HCT116 (cell line): ENCODE measurements around the gene PAX6.

ENCODE experiments used
- CEBPB ChIP-seq: IDR thresholded peaks from 2 replicates; pipeline ENCODE4 v1.6.1; 2012; ENCODE audit warnings: low read depth
- EZH2 ChIP-seq: fragments of 200-600 bp; sonication (generic); IDR thresholded peaks from 2 replicates; pipeline ENCODE4 v1.6.1; 2017; ENCODE audit warnings: antibody characterized with exemption, mixed run types
- POLR2A ChIP-seq: IDR thresholded peaks from 2 replicates; pipeline ENCODE4 v1.7.0; 2011; ENCODE audit warnings: borderline replicate concordance; ENCODE audit not compliant: insufficient read depth, insufficient read length; ENCODE audit errors: extremely low read depth
- RAD21 ChIP-seq: IDR thresholded peaks from 2 replicates; pipeline ENCODE4 v1.6.1; 2012; ENCODE audit warnings: low read depth, mild to moderate bottlenecking
- TF ChIP-seq, protein P1 (sequence below), 3 experiments: fragments of 200-600 bp in 1 of 3; sonication (generic) in 1 of 3; IDR thresholded peaks in 2 of 3; conservative IDR thresholded peaks in 1 of 3; 2 replicates each; pipeline ENCODE4 v1.5.1; 2012 to 2017; ENCODE audit warnings: low read depth in 2 of 3, low read length in 2 of 3, antibody characterized with exemption in 1 of 3, borderline replicate concordance in 1 of 3, control low read depth in 1 of 3, mild to moderate bottlenecking in 1 of 3, mixed read lengths in 1 of 3, mixed run types in 1 of 3, moderate library complexity in 1 of 3; ENCODE audit not compliant: insufficient read depth in 1 of 3
- TF ChIP-seq, protein P2 (sequence below): IDR thresholded peaks from 2 replicates; pipeline ENCODE4 v1.6.1; 2012; ENCODE audit warnings: low read depth

DNA sequence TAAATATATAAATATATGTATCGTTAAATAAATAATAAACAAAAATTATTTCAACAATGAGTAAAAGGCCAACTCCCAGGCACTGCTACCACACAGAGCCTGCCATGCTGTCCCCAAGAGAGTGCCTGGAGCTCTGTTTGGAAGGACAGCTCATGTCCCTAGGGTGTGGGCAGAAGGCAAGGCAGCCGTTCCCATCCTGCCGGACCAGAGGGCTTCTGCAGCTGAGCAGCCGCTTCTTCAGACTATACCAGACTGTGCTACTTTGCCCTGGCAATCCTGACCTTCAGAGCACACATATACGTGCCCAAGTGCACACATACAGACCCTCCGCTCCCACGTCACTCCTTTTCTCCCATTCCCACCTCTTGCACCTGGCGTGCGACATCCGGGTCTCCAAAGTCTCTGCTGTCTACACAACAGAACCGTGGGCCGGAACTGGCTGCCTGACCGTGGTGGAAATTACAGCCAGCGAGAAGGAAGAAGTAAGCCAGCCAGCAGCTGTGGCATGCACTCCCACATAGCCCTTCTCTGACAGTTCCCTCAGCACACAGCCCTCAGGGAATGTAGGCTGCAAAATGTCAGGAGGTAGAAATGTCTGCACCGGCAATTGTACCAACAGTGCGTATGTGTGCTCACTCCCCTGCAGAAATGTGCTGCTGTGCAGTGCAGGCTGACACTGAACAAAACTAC, 24.0 kb downstream of the PAX6 start:
- TF ChIP-seq EZH2 (no peak), RAD21 (no peak), CEBPB (no peak), POLR2A (no peak)
- TF ChIP-seq, protein P1, sequence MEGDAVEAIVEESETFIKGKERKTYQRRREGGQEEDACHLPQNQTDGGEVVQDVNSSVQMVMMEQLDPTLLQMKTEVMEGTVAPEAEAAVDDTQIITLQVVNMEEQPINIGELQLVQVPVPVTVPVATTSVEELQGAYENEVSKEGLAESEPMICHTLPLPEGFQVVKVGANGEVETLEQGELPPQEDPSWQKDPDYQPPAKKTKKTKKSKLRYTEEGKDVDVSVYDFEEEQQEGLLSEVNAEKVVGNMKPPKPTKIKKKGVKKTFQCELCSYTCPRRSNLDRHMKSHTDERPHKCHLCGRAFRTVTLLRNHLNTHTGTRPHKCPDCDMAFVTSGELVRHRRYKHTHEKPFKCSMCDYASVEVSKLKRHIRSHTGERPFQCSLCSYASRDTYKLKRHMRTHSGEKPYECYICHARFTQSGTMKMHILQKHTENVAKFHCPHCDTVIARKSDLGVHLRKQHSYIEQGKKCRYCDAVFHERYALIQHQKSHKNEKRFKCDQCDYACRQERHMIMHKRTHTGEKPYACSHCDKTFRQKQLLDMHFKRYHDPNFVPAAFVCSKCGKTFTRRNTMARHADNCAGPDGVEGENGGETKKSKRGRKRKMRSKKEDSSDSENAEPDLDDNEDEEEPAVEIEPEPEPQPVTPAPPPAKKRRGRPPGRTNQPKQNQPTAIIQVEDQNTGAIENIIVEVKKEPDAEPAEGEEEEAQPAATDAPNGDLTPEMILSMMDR (IDR thresholded peaks at IDR 0.05 in 2 of 3, conservative IDR thresholded peaks at IDR 0.05 in 1 of 3; ENCODE audit: borderline replicate concordance in 1 of 3, insufficient read depth in 1 of 3, low read depth in 2 of 3, low read length in 2 of 3) = no peak
- TF ChIP-seq, protein P2, sequence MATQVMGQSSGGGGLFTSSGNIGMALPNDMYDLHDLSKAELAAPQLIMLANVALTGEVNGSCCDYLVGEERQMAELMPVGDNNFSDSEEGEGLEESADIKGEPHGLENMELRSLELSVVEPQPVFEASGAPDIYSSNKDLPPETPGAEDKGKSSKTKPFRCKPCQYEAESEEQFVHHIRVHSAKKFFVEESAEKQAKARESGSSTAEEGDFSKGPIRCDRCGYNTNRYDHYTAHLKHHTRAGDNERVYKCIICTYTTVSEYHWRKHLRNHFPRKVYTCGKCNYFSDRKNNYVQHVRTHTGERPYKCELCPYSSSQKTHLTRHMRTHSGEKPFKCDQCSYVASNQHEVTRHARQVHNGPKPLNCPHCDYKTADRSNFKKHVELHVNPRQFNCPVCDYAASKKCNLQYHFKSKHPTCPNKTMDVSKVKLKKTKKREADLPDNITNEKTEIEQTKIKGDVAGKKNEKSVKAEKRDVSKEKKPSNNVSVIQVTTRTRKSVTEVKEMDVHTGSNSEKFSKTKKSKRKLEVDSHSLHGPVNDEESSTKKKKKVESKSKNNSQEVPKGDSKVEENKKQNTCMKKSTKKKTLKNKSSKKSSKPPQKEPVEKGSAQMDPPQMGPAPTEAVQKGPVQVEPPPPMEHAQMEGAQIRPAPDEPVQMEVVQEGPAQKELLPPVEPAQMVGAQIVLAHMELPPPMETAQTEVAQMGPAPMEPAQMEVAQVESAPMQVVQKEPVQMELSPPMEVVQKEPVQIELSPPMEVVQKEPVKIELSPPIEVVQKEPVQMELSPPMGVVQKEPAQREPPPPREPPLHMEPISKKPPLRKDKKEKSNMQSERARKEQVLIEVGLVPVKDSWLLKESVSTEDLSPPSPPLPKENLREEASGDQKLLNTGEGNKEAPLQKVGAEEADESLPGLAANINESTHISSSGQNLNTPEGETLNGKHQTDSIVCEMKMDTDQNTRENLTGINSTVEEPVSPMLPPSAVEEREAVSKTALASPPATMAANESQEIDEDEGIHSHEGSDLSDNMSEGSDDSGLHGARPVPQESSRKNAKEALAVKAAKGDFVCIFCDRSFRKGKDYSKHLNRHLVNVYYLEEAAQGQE = no peak
